ENCODE data around the gene ZDHHC13.

ZDHHC13 gene

DNA sequence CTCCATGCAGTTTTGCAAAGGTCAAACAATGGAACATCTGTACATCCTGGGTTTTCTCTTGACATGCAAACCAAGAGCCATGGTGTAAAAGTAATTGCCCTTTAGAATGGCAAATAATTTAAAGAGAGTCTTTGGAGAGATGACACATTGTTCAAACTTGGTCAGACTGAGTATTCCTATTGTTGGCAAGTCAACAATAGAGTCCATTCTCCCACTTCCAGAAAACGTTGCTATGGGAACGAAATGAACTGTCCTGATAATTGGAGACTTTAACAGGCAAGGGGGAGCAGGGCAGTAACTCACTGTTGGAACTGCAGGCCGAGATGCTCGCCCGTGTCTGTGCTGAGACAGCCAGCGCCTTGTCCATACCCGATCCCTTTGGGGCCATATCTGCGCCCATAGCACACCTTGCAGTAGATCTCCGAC is 70.9 kb downstream of the ZDHHC13 start:
- TF ChIP-seq ZC3H10 (CRISPR knock-in tag; IDR thresholded peaks at IDR 0.05) (no peak), GLIS3 (CRISPR knock-in tag; IDR thresholded peaks at IDR 0.05) (no peak), TCF4 (CRISPR knock-in tag; IDR thresholded peaks at IDR 0.05; ENCODE audit: borderline replicate concordance) (no peak), PPARA (CRISPR knock-in tag; IDR thresholded peaks at IDR 0.05; ENCODE audit: borderline replicate concordance) (no peak), BACH2 (CRISPR knock-in tag; IDR thresholded peaks at IDR 0.05; ENCODE audit: borderline replicate concordance) (no peak), ZNF70 (CRISPR knock-in tag; IDR thresholded peaks at IDR 0.05) (no peak), CSDC2 (CRISPR knock-in tag; IDR thresholded peaks at IDR 0.05) (no peak), TSHZ2 (CRISPR knock-in tag; IDR thresholded peaks at IDR 0.05) (no peak)
- TF ChIP-seq, protein P1, sequence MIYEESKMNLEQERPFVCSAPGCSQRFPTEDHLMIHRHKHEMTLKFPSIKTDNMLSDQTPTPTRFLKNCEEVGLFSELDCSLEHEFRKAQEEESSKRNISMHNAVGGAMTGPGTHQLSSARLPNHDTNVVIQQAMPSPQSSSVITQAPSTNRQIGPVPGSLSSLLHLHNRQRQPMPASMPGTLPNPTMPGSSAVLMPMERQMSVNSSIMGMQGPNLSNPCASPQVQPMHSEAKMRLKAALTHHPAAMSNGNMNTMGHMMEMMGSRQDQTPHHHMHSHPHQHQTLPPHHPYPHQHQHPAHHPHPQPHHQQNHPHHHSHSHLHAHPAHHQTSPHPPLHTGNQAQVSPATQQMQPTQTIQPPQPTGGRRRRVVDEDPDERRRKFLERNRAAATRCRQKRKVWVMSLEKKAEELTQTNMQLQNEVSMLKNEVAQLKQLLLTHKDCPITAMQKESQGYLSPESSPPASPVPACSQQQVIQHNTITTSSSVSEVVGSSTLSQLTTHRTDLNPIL (CRISPR knock-in tag; IDR thresholded peaks at IDR 0.05; ENCODE audit: low read depth), result no peak
- ATAC-seq, result no peak

GRCh38 chr11:19191530-19192169 is 74.7 kb downstream of the ZDHHC13 start:
- TF ChIP-seq PATZ1 (CRISPR knock-in tag; IDR thresholded peaks at IDR 0.05; ENCODE audit: borderline replicate concordance) (no peak), GLIS3 (CRISPR knock-in tag; IDR thresholded peaks at IDR 0.05) (no peak), ZFP30 (CRISPR knock-in tag; IDR thresholded peaks at IDR 0.05) (no peak), BACH2 (CRISPR knock-in tag; IDR thresholded peaks at IDR 0.05; ENCODE audit: borderline replicate concordance) (no peak), ARNTL (CRISPR knock-in tag; IDR thresholded peaks at IDR 0.05; ENCODE audit: borderline replicate concordance, low read depth) (no peak), SNAI2 (CRISPR knock-in tag; IDR thresholded peaks at IDR 0.05) (no peak), ZFP3 (CRISPR knock-in tag; IDR thresholded peaks at IDR 0.05) (no peak), OSR1 (CRISPR knock-in tag; IDR thresholded peaks at IDR 0.05) (no peak), ZNF565 (CRISPR knock-in tag; conservative IDR thresholded peaks at IDR 0.05; ENCODE audit: low read depth) (no peak), RARB (CRISPR knock-in tag; IDR thresholded peaks at IDR 0.05) (no peak), PPARA (CRISPR knock-in tag; IDR thresholded peaks at IDR 0.05; ENCODE audit: borderline replicate concordance) (no peak), TSHZ2 (CRISPR knock-in tag; IDR thresholded peaks at IDR 0.05) (no peak), ZNF8 (CRISPR knock-in tag; IDR thresholded peaks at IDR 0.05) (no peak)
- TF ChIP-seq, protein P2, sequence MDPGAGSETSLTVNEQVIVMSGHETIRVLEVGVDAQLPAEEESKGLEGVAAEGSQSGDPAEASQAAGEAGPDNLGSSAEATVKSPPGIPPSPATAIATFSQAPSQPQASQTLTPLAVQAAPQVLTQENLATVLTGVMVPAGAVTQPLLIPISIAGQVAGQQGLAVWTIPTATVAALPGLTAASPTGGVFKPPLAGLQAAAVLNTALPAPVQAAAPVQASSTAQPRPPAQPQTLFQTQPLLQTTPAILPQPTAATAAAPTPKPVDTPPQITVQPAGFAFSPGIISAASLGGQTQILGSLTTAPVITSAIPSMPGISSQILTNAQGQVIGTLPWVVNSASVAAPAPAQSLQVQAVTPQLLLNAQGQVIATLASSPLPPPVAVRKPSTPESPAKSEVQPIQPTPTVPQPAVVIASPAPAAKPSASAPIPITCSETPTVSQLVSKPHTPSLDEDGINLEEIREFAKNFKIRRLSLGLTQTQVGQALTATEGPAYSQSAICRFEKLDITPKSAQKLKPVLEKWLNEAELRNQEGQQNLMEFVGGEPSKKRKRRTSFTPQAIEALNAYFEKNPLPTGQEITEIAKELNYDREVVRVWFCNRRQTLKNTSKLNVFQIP (CRISPR knock-in tag; IDR thresholded peaks at IDR 0.05; ENCODE audit: borderline replicate concordance, low read depth), result no peak
- TF ChIP-seq, protein P1 (CRISPR knock-in tag; IDR thresholded peaks at IDR 0.05; ENCODE audit: low read depth), result no peak
- ATAC-seq, result no peak
